ENCODE measurements around the gene RNU5D-1.
"Not testable (repeated sequence)": the region's sequence is repeated elsewhere in the genome, so short reads cannot be mapped to it uniquely, and the experiment has no call there.

Gene RNU5D-1

DNA sequence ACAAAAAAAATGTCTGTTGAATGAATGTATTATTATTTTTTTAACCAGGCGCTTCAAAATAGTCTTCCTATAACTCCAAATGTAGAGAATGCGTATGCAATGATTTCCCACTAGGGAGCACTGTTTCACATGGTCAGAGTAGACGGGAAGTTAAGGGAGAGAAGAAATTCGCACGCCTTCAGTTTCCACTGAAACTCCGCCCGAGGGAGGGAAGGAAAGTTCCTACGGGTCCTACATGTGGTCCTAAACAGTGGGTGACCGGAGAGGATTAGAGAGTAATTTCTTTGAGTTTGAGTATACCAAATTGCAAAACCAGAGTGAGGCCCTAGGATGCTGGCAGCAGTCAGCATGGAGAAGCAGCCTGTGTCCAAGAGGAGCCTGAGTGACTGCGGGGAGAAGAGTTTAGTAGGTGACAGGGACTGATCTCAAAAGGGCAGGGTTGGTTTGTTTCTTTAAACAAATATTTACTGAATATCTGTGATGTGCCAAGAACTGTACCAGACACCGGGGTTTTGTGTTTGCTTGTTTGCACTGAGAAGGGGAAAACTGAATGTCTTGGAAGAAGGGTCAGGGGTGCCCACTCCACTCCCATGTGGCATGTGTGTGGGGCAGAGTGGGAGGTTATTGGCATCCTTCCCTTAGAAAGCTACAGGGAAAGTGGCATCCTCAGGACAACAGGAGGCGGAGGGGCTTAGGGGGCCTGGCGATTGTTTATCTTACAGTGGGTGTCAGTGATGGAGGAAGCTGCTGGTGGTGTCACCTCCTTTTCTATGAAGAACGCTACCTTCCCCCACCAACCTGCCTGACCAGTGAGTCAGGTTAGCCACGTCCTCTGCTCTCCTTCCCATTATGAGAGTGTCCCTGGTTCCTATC lies 22.8 kb downstream of the RNU5D-1 start:
- DNase-seq (ENCODE audit: low read depth), result no peak
- no peak overlapping the region for H3K4me3 ChIP-seq (ENCODE audit: low read depth, low read length)
- TF ChIP-seq CTCF (IDR thresholded peaks at IDR 0.05; ENCODE audit: control insufficient read depth, extremely low read depth, insufficient read depth), result no peak

GRCh38 chr1:44707112-44707881 lies 23.7 kb downstream of the RNU5D-1 start:
- no peak overlapping the region for H3K4me3 ChIP-seq (ENCODE audit: low read depth, low read length)
- no peak for DNase-seq (ENCODE audit: low read depth)
- no peak for TF ChIP-seq CTCF (IDR thresholded peaks at IDR 0.05; ENCODE audit: control insufficient read depth, extremely low read depth, insufficient read depth)

DNA sequence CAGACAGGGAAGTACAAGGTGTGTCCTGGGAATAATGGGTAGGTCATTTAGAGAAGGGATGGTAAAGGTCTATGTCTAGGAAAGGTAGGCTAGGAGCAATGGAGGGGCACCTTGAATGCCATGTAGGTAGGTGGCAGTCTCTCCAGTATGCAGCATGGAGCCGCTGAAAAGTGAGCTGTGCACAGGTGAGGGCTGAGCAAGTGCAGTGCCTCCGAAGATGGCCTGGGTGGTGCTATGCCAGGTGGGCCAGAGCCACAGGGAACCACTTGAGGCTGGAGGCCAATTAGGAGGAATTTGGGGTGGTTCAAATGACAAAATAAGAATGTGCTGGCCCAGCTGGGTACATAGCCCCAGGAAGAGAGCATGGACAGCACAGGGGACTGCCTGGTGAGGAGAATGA lies 25.0 kb downstream of the RNU5D-1 start:
- TF ChIP-seq CTCF (IDR thresholded peaks at IDR 0.05; ENCODE audit: control insufficient read depth, extremely low read depth, insufficient read depth), result no peak
- no peak for DNase-seq (ENCODE audit: low read depth)

DNA sequence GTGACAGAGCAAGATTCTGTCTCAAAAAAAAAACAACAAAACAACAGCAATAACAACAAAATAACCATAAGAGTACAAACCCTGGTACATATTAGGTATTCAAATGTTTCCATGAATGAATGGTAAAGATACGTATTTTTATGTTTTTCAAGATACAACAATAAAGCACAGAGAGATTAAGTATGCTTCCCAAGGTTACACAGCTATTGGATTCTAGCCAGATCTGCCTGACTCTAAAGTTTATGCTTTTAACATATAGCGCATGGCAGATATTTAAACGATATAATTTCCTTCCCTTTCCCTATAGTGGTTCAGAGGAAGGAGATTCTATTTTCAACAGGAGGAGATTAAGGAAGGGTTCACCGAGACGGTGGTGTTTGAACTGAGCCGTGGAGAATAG lies 25.5 kb downstream of the RNU5D-1 start:
- no peak overlapping the region for H3K4me3 ChIP-seq (ENCODE audit: low read depth, low read length)
- TF ChIP-seq CTCF (IDR thresholded peaks at IDR 0.05; ENCODE audit: control insufficient read depth, extremely low read depth, insufficient read depth), result no peak
- no peak for DNase-seq (ENCODE audit: low read depth)

More for the DNA sequence above, 25.0 kb downstream of the RNU5D-1 start:
- H3K4me3 ChIP-seq (ENCODE audit: low read depth, low read length), result no peak overlapping the region

- DNase-seq (ENCODE audit: low read depth), result peak; percentile 26
- TF ChIP-seq CTCF (IDR thresholded peaks at IDR 0.05; ENCODE audit: control insufficient read depth, extremely low read depth, insufficient read depth), result no peak
- H3K4me3 ChIP-seq (ENCODE audit: low read depth, low read length), result no peak overlapping the region
Measured at GRCh38 chr1:44701141-44701573, 29.8 kb downstream of the RNU5D-1 start.

DNA sequence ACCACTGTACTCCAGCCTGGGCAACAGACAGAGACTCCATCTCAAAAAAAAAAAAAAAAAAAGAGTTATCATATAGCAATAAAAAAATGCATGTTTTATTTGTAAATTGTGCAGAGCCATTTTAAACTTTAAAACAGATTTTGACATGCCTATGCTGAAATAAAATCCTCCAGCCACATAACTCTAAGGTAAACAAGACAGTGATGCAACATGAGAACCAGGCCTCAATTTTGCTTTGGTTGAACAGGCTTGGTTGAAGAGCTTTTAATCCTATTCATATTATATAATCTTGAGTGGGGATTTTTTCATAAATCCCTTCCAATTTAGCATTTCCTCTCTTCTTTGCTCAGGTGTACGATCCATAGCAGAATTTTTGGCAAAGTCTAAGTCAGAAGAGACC lies 30.4 kb downstream of the RNU5D-1 start:
- TF ChIP-seq CTCF (IDR thresholded peaks at IDR 0.05; ENCODE audit: control insufficient read depth, extremely low read depth, insufficient read depth), result no peak
- no peak overlapping the region for H3K4me3 ChIP-seq (ENCODE audit: low read depth, low read length)

DNA sequence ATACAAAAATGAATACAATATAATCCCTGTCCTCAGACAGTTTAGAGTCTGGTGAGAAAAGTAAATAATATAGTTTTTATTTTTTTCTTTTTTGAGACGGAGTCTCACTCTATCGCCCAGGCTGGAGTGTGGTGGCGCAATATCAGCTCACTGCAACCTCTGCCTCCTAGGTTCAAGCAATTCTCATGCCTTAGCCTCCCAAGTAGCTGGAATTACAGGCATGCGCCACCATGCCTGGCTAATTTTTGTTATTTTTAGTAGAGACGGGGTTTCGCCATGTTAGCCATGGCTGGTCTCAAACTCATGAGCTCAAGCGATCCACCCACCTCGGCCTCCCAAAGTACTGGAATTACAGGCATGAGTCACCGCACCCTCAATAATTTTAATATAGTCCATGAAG lies 31.6 kb downstream of the RNU5D-1 start:
- DNase-seq (ENCODE audit: low read depth); H3K4me3 ChIP-seq (ENCODE audit: low read depth, low read length): not testable (repeated sequence)

More for the DNA sequence above, 30.4 kb downstream of the RNU5D-1 start:
- DNase-seq (ENCODE audit: low read depth), result no peak

All from LNCaP clone FGC (cell line).